OCI-M2 (cell line): ENCODE measurements around the gene GRPR.
"Not testable (repeated sequence)": the region's sequence is repeated elsewhere in the genome, so short reads cannot be mapped to it uniquely, and the experiment has no call there.

ENCODE experiments used
- DNase-seq: peaks from one replicate; lab custom pipeline; 2025; ENCODE audit not compliant: unreplicated experiment; lab: John Stamatoyannopoulos, UW

The GRPR gene

GRCh38 chrX:16175329-16176061 lies 52.1 kb downstream of the GRPR start:
- no peak for DNase-seq

- no peak for DNase-seq
Measured at GRCh38 chrX:16177260-16177659, 53.9 kb downstream of the GRPR start.

- not testable (repeated sequence) for DNase-seq
Measured at GRCh38 chrX:16183843-16184242, 60.5 kb downstream of the GRPR start.

- DNase-seq = no peak
Measured at GRCh38 chrX:16185725-16186136, 62.4 kb downstream of the GRPR start.

GRCh38 chrX:16186380-16187007 lies 63.1 kb downstream of the GRPR start:
- no peak for DNase-seq

GRCh38 chrX:16187024-16187760 lies 63.8 kb downstream of the GRPR start:
- no peak for DNase-seq

DNA sequence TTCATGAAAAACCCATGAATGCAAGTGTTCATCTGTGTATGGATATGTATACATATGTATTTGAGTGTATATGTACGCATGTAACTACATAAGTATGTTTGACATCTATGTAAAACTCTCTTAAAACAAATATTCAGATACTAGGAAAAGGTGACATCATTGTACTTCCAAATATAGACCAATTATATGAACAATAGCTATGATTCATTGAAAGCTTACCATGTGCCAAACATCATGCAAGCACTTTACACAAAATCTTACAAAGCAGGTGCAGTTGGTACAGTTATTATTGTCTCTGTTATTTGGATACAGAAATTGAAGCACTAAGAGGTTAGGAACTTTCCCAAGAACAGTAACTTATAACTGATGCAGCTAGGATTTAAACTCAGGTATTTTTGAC lies 65.3 kb downstream of the GRPR start:
- no peak for DNase-seq

GRCh38 chrX:16191605-16192004 lies 68.2 kb downstream of the GRPR start:
- no peak for DNase-seq

DNA sequence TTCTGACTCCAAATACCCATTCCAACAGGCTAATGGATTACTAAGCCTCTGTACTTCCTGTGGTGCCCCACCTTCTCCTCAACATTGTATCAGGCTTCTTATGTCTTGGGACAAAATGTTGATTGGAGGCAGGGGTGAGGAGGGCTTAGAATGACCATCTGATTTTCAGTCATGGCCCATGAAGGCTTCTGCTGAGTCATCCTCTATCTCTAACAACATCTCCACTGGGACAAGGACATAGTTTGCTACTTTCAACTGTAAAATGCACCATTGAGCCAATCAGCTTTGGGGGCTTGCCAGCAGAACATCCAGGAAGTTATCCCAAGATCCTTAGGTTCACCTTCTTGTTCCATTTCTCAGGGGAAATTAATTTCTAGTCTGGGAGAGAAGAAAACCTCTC lies 73.5 kb downstream of the GRPR start:
- no peak for DNase-seq

DNA sequence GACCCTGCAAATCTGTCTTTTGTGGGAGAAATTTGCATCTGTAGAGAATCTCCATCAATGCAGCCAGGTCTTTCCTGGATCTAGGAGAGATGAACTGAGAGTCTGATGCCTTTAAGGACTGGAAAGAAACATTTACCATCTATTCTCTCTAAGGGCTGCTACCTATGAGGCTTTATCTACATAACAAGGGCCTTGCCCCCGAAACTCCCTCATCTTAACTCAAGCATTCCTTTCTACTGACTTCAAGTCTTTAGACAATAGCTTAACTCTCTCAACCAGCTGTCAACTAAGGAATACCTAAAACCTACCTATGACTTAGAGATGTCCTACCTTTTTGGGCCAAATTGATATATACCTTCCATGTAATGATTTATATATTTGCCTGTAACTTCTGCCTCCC lies 76.0 kb downstream of the GRPR start:
- no peak for DNase-seq

DNA sequence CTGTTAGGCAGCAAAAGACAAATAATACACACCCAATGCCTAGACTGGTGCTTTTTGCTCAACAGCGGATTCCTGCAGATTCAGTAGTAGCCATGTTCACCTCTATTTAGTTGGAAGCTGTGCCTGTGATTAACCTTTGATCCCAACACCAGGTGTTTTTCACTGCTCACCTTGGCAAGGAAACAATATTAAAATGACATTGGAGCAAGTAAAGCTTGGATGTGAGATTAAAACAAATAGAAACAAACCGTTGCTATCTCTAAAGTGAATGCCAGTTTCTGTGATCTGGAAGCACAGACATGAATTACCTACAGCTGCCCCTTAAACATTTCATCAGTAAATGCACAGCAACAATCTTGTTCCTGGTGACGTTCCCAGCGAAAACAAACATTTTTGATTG lies 79.6 kb downstream of the GRPR start:
- DNase-seq = no peak
